ENCODE results near the gene ETNK2. TPM values are rescaled to one million over a fixed set of nuclear protein-coding genes. Genes with fewer than 3 reads are reported as not detected.

Gene ETNK2
- total RNA-seq, 4 donors from 2014 or later: 2.3 to 23.9 (median 13.9) TPM

- Histone ChIP-seq H3K27ac (peak overlapping the region; percentile 94 to 99), H3K27me3 (no peaks in the 10 kb centered on the region), H3K4me3 (peak overlapping the region; percentile 22 to 24), H3K36me3 (no peaks in the 10 kb centered on the region), H3K4me1 (peaks cover 23 to 57% of the 10 kb centered on the region in 2 donors), H3K9me3 (no peaks in the 10 kb centered on the region)
- peak in 3 of 4 experiments; percentile 11 to 26 (median 13) for TF ChIP-seq CTCF (IDR thresholded peaks at IDR 0.05)
- peak; percentile 37 to 54 for TF ChIP-seq POLR2A (IDR thresholded peaks at IDR 0.05)
- peak; percentile 86 to 97 for DNase-seq
- intact Hi-C loops (cut with DNase I; ENCODE audit: low total_unique reads): no loop called here
Observed at GRCh38 chr1:204089044-204089751, 62.6 kb downstream of the ETNK2 start.

- Histone ChIP-seq H3K4me3 (peak overlapping the region; percentile 22 to 24), H3K4me1 (peaks cover 29 to 58% of the 10 kb centered on the region in 2 donors)
Observed at GRCh38 chr1:204088596-204088995, 63.2 kb downstream of the ETNK2 start.

GRCh38 chr1:204087893-204088528 lies 63.8 kb downstream of the ETNK2 start:
- Histone ChIP-seq H3K4me1 (peaks cover 28 to 58% of the 10 kb centered on the region in 2 donors), H3K4me3 (peak overlapping the region; percentile 22 to 24), H3K27me3 (no peaks in the 10 kb centered on the region), H3K9me3 (no peaks in the 10 kb centered on the region), H3K27ac (peak overlapping the region; percentile 94 to 99), H3K36me3 (no peaks in the 10 kb centered on the region)
- DNase-seq: peak; percentile 84 to 88
- no peak for TF ChIP-seq CTCF (IDR thresholded peaks at IDR 0.05)
- no peak for TF ChIP-seq POLR2A (IDR thresholded peaks at IDR 0.05)
- intact Hi-C loops (cut with DNase I; ENCODE audit: low total_unique reads): no loop called here

More at GRCh38 chr1:204088596-204088995, 63.2 kb downstream of the ETNK2 start:
- TF ChIP-seq POLR2A (IDR thresholded peaks at IDR 0.05) (no peak), CTCF (IDR thresholded peaks at IDR 0.05) (no peak)
- H3K36me3 ChIP-seq: no peaks in the 10 kb centered on the region
- H3K27ac ChIP-seq: peak overlapping the region; percentile 94 to 99
- intact Hi-C loops (cut with DNase I; ENCODE audit: low total_unique reads): no loop called here
- DNase-seq: no peak
- no peaks in the 10 kb centered on the region for H3K9me3 ChIP-seq
- H3K27me3 ChIP-seq: no peaks in the 10 kb centered on the region

- Histone ChIP-seq H3K27me3 (no peaks in the 10 kb centered on the region), H3K9me3 (no peaks in the 10 kb centered on the region), H3K4me3 (peak overlapping the region in 1 of 2 donors; percentile 24), H3K36me3 (no peaks in the 10 kb centered on the region), H3K27ac (peak overlapping the region; percentile 94 to 99), H3K4me1 (peaks cover 27 to 60% of the 10 kb centered on the region in 2 donors)
- DNase-seq: no peak
- TF ChIP-seq CTCF (IDR thresholded peaks at IDR 0.05): no peak
- no peak for TF ChIP-seq POLR2A (IDR thresholded peaks at IDR 0.05)
- intact Hi-C loops (cut with DNase I; ENCODE audit: low total_unique reads): no loop called here
Observed at GRCh38 chr1:204087181-204087892, 64.5 kb downstream of the ETNK2 start.

Data from uterus (tissue), 4 donors.